Lower leg skin (tissue), 3 donors: ENCODE data around the gene TNFRSF8.

ENCODE experiments used
- CTCF ChIP-seq, 3 donors: fragments of 450-650 bp; IDR thresholded peaks; one replicate each; pipeline ENCODE4 v1.5.1; 2016; ENCODE audit warnings: antibody characterized with exemption in 3 of 3, mild to moderate bottlenecking in 3 of 3, moderate library complexity in 2 of 3
- POLR2A ChIP-seq, 2 donors: fragments of 450-650 bp; IDR thresholded peaks; one replicate each; pipeline ENCODE4 v1.6.1; 2016 to 2017; ENCODE audit warnings: antibody characterized with exemption in 2 of 2, mild to moderate bottlenecking in 1 of 2, moderate library complexity in 1 of 2

DNA sequence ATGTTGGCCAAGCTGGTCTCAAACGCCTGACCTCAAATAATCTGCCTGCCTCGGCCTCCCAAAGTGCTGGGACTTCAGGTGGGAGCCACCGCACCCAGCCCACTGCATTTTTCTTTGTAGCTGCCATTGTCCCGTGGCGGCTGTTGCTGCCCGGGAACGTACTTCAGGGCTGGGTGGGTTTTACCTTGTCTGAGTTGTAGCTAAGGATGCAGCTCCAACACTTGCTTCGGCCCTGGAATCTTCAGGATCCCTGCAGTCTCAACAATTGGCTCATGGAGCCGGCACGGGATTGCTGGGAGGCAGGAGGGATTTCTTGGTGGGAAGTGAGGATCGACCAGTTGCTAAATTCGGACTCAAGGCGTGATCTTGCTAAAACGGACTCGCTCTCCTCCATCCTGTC lies 10.7 kb downstream of the TNFRSF8 start:
- TF ChIP-seq CTCF (IDR thresholded peaks at IDR 0.05) (no peak), POLR2A (IDR thresholded peaks at IDR 0.05) (no peak)
